SK-N-SH (cell line): ENCODE measurements around the gene OCIAD2. TPM values are rescaled to one million over a fixed set of nuclear protein-coding genes. Genes with fewer than 3 reads are reported as not detected.

Experiments used
- CTCF ChIA-PET: fragments of 300-600, 350-600 bp; formaldehyde crosslinking; extraction: SDS; loops from one replicate; lab custom pipeline; 2021; lab: Yijun Ruan, JAX
- POLR2A ChIA-PET: fragments of 350-600 bp; sonication (Branson Sonifier 250); formaldehyde crosslinking; extraction: SDS; loops from one replicate; lab custom pipeline; 2020; ENCODE audit warnings: antibody characterized with exemption, inconsistent platforms; lab: Yijun Ruan, JAX
- DNase-seq: peaks from one replicate; pipeline ENCODE4 v3.0.0; 2012
- H2AFZ ChIP-seq: fragments of 200-600 bp; sonication (generic); 2 replicates; pipeline ENCODE4 v1.8.1; 2016; ENCODE audit warnings: antibody characterized with exemption, mild to moderate bottlenecking, low read depth
- H3F3A ChIP-seq: fragments of 200-600 bp; sonication (generic); replicated peaks from 2 replicates; pipeline ENCODE3; 2016; ENCODE audit warnings: antibody characterized with exemption, mild to moderate bottlenecking; ENCODE audit not compliant: insufficient read depth
- H3K27ac ChIP-seq, 2 experiments: fragments of 200-500 bp in 1 of 2; fragments of 200-600 bp in 1 of 2; sonication (Bioruptor generic) in 1 of 2; sonication (generic), shearing (Covaris generic) in 1 of 2; 2 replicates each; pipeline versions ENCODE4 v1.5.1 to v1.6.1; 2014 to 2016; ENCODE audit warnings: low read depth in 2 of 2, inconsistent platforms in 1 of 2, low read length in 1 of 2, mild to moderate bottlenecking in 1 of 2, mixed read lengths in 1 of 2
- H3K27me3 ChIP-seq: fragments of 200-600 bp; sonication (generic), shearing (Covaris generic); 2 replicates; pipeline ENCODE4 v1.6.1; 2016; ENCODE audit warnings: mixed run types; ENCODE audit not compliant: insufficient read depth
- H3K36me3 ChIP-seq, 2 experiments: fragments of 200-500 bp in 1 of 2; fragments of 200-600 bp in 1 of 2; sonication (Bioruptor generic) in 1 of 2; sonication (generic) in 1 of 2; replicated peaks in 1 of 2; 2 replicates each; pipeline versions ENCODE3 to v1.5.1; 2014 to 2016; ENCODE audit warnings: low read length in 1 of 2, mild to moderate bottlenecking in 1 of 2; ENCODE audit not compliant: insufficient read depth in 2 of 2, control insufficient read depth in 1 of 2
- H3K4me1 ChIP-seq, 2 experiments: fragments of 200-500 bp in 1 of 2; fragments of 200-600 bp in 1 of 2; sonication (Bioruptor generic) in 1 of 2; sonication (generic), shearing (Covaris generic) in 1 of 2; 2 replicates each; pipeline versions ENCODE4 v1.5.1 to v1.6.1; 2014 to 2016; ENCODE audit warnings: low read depth in 1 of 2, low read length in 1 of 2, mixed run types in 1 of 2; ENCODE audit not compliant: insufficient read depth in 2 of 2, control insufficient read depth in 1 of 2
- H3K4me2 ChIP-seq: fragments of 200-600 bp; sonication (generic), shearing (Covaris generic); 2 replicates; pipeline ENCODE4 v1.6.1; 2017; ENCODE audit warnings: mixed run types
- H3K4me3 ChIP-seq, 2 experiments: fragments of 200-500 bp in 1 of 2; fragments of 200-600 bp in 1 of 2; sonication (Bioruptor generic) in 1 of 2; sonication (generic), shearing (Covaris generic) in 1 of 2; 2 replicates each; pipeline versions ENCODE4 v1.5.1 to v1.8.1; 2014 to 2016; ENCODE audit warnings: low read depth in 2 of 2, inconsistent platforms in 1 of 2, low read length in 1 of 2, mild to moderate bottlenecking in 1 of 2, mixed read lengths in 1 of 2, moderate library complexity in 1 of 2
- H3K79me2 ChIP-seq: fragments of 200-600 bp; sonication (generic); 2 replicates; pipeline ENCODE4 v1.8.1; 2017; ENCODE audit warnings: mild to moderate bottlenecking; ENCODE audit not compliant: insufficient read depth
- H3K9ac ChIP-seq: fragments of 200-600 bp; sonication (generic); 2 replicates; pipeline ENCODE4 v1.6.1; 2017; ENCODE audit warnings: mixed run types
- H3K9me2 ChIP-seq: fragments of 200-600 bp; sonication (generic); 2 replicates; pipeline ENCODE4 v1.6.1; 2017; ENCODE audit warnings: mixed run types
- H3K9me3 ChIP-seq: fragments of 200-600 bp; sonication (generic); 2 replicates; pipeline ENCODE4 v1.6.1; 2017; ENCODE audit warnings: mixed run types, mild to moderate bottlenecking, moderate library complexity
- H4K20me1 ChIP-seq: fragments of 200-600 bp; sonication (generic); 2 replicates; pipeline ENCODE4 v1.6.1; 2017; ENCODE audit warnings: mild to moderate bottlenecking, mixed run types; ENCODE audit not compliant: insufficient read depth
- ELF1 ChIP-seq: IDR thresholded peaks from 2 replicates; pipeline ENCODE4 v1.4.0; 2012
- FOSL2 ChIP-seq: IDR thresholded peaks from 2 replicates; pipeline ENCODE4 v1.4.0; 2012; ENCODE audit warnings: low read depth, mild to moderate bottlenecking, moderate library complexity, borderline replicate concordance
- FOXJ3 ChIP-seq: sonication (generic); formaldehyde crosslinking; IDR thresholded peaks from 2 replicates; pipeline ENCODE4 v1.5.1; 2020; ENCODE audit warnings: mild to moderate bottlenecking, missing genetic modification reagents
- FOXM1 ChIP-seq: IDR thresholded peaks from 2 replicates; pipeline ENCODE4 v1.4.0; 2012; ENCODE audit warnings: low read depth, mild to moderate bottlenecking
- JUND ChIP-seq: IDR thresholded peaks from 2 replicates; pipeline ENCODE4 v1.4.0; 2012
- MXI1 ChIP-seq: IDR thresholded peaks from 2 replicates; pipeline ENCODE4 v1.6.1; 2012; ENCODE audit warnings: mild to moderate bottlenecking, low read depth, low read length, improper control_type of control experiment
- NRF1 ChIP-seq: IDR thresholded peaks from 2 replicates; pipeline ENCODE4 v1.6.1; 2012; ENCODE audit warnings: low read depth, mild to moderate bottlenecking, low read length
- RAD21 ChIP-seq: IDR thresholded peaks from 2 replicates; pipeline ENCODE4 v1.6.1; 2012; ENCODE audit warnings: mild to moderate bottlenecking, low read length
- TAF1 ChIP-seq: IDR thresholded peaks from 2 replicates; pipeline ENCODE4 v1.6.1; 2012; ENCODE audit warnings: low read depth, mild to moderate bottlenecking, low read length, moderate library complexity, borderline replicate concordance
- ZBTB33 ChIP-seq: IDR thresholded peaks from 2 replicates; pipeline ENCODE4 v1.4.0; 2012; ENCODE audit warnings: low read depth, borderline replicate concordance
- WGBS: methylation state at CpG from one replicate; pipeline ENCODE4 v1.1.6; 2017; ENCODE audit warnings: low lambda C conversion rate; 5-methylcytosine and 5-hydroxymethylcytosine counted together
- polyA plus RNA-seq, 3 experiments: library from polyadenylated mRNA; depleted of rRNA; stranded (reverse); fragments of >200 nt; gene quantifications; 2 replicates each; pipeline ENCODE4 v1.2.3, GENCODE V29; 2012
- TF ChIP-seq, protein P1 (sequence below): IDR thresholded peaks from 2 replicates; pipeline ENCODE4 v1.4.0; 2012; ENCODE audit warnings: low read depth

The OCIAD2 gene
- polyA plus RNA-seq, 1 of the 3 experiments (the other 2 are of a cell fraction), result 387 TPM

- DNase-seq, result no peak
- Histone ChIP-seq H3K9me2 (no peaks in the 10 kb centered on the region), H3K79me2 (peaks cover 58% of the 10 kb centered on the region), H4K20me1 (no peaks in the 10 kb centered on the region), H3K4me3 (no peak overlapping the region), H3K36me3 (peaks cover 44 to 58% of the 10 kb centered on the region in 2 experiments), H3K27me3 (no peaks in the 10 kb centered on the region), H3F3A (peaks cover 32% of the 10 kb centered on the region), H3K9ac (no peak overlapping the region), H3K4me1 (peaks cover 14 to 32% of the 10 kb centered on the region in 2 experiments), H3K9me3 (no peaks in the 10 kb centered on the region), H3K27ac (peak overlapping the region in 1 of 2 experiments; percentile 32; a peak in 1 of 4 replicates), H2AFZ (no peak overlapping the region), H3K4me2 (no peak overlapping the region)
- CTCF ChIA-PET, result interaction anchor here (1.1 to 2.0 kb wide), 3 partner anchors 62 to 344 kb away, joined by 3 to 6 read pairs (median 3); no protein-coding TSS in a partner anchor
- POLR2A ChIA-PET, result interaction anchor here (0.7 kb wide), 1 partner anchor 698 kb away, joined by 3 read pairs; no protein-coding TSS in a partner anchor
- WGBS, result 97% methylated on average over 4 of the region's 4 CpGs
- TF ChIP-seq FOXJ3 (CRISPR knock-in tag) (no peak), MXI1 (no peak), TAF1 (no peak), NRF1 (no peak), ELF1 (no peak), FOXM1 (no peak), ZBTB33 (no peak), RAD21 (no peak)
- TF ChIP-seq, protein P1, sequence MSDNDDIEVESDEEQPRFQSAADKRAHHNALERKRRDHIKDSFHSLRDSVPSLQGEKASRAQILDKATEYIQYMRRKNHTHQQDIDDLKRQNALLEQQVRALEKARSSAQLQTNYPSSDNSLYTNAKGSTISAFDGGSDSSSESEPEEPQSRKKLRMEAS, result no peak
Observed at GRCh38 chr4:48901196-48901595, 5.4 kb downstream of the OCIAD2 start.

GRCh38 chr4:48899950-48900349 is 6.6 kb downstream of the OCIAD2 start:
- H2AFZ ChIP-seq, result peak overlapping the region; percentile 33

More at GRCh38 chr4:48899950-48900349, 6.6 kb downstream of the OCIAD2 start:
- no peaks in the 10 kb centered on the region for H3K9me3 ChIP-seq
- peak overlapping the region; percentile 8; the same call in 1 of the 2 replicates for H3K9ac ChIP-seq
- H3K4me2 ChIP-seq, result peak overlapping the region; percentile 56
- peaks cover 57 to 63% of the 10 kb centered on the region in 2 experiments for H3K36me3 ChIP-seq
- no peak overlapping the region; a peak in 1 of 4 replicates for H3K4me3 ChIP-seq
- no peaks in the 10 kb centered on the region for H3K27me3 ChIP-seq
- peaks cover 30% of the 10 kb centered on the region for H3F3A ChIP-seq
- peak overlapping the region in 1 of 2 experiments; percentile 73; a peak in 2 of 4 replicates for H3K27ac ChIP-seq
- no peak for TF ChIP-seq JUND
- TF ChIP-seq FOSL2, result peak; percentile 28; the same call in 1 of the 2 replicates
- H3K4me1 ChIP-seq, result peaks cover 5 to 30% of the 10 kb centered on the region in 2 experiments; a peak in 3 of 4 replicates
- H4K20me1 ChIP-seq, result no peaks in the 10 kb centered on the region
- ChIA-PET CTCF (interaction anchor here (1.2 to 2.0 kb wide), 2 partner anchors 63 to 322 kb away, joined by 3 to 6 read pairs; no protein-coding TSS in a partner anchor), POLR2A (no interaction called here)
- H3K9me2 ChIP-seq, result no peaks in the 10 kb centered on the region
- no peak for DNase-seq
- WGBS, result 39% methylated on average over 4 of the region's 4 CpGs
- peaks cover 47% of the 10 kb centered on the region for H3K79me2 ChIP-seq
